ENCODE data around the gene CCT6A. TPM values are rescaled to one million over a fixed set of nuclear protein-coding genes. Genes with fewer than 3 reads are reported as not detected.

Gene CCT6A
- total RNA-seq, 1 experiment from 2014 or later = 257 TPM

DNA sequence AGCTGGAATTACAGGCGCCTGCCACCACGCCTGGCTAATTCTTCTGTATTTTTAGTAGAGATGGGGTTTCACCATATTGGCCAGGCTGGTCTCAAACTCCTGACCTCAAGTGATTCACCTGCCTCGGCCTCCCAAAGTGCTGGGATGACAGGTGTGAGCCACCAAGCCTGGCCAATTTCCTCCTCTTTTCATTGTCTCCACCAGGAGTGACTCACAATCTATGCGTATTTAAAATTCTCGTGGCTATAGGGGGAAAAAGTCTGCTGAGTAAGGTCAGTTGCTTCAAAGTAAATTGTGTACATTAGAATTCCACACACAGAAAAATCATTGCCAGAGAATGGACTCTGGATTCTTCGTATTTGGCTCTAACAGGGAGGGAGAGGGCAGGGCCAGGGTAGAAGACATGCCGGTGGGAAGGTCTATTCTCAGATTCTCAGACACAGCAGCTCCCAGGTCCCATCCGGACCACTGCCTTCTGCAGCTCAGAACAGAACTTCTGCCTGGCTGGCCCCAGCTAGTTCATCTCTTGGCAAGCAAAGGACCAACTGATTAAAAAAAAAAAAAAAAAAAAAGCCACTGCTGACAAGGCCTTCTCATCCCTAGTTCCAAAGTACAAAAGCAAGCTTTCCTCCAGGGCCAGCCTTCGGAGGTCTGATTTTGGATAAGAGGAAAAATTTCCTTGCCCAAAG is 22.5 kb upstream of the CCT6A start:
- H3K4me1 ChIP-seq (ENCODE audit: control insufficient read depth in 1 of 2, insufficient read depth in 2 of 2, low read length in 2 of 2) = peaks cover 0 to 10% of the 10 kb centered on the region in 2 experiments; a peak in 1 of 4 replicates
- no peak overlapping the region for H3K4me3 ChIP-seq (replicated peaks in 1 of 2; ENCODE audit: low read depth in 1 of 2, low read length in 2 of 2)
- no peaks in the 10 kb centered on the region for H3K27me3 ChIP-seq (ENCODE audit: insufficient read depth, low read length)
- ATAC-seq = no peak
- no peaks in the 10 kb centered on the region for H3K79me2 ChIP-seq (ENCODE audit: insufficient read depth, low read length)
- ChIA-PET RAD21 (ENCODE audit: low non-redundant PET in 1 of 2, low total read pairs in 2 of 2, uncharacterized antibody in 2 of 2, unreplicated experiment in 2 of 2) (no interaction called here), CTCF (no interaction called here), POLR2A (no interaction called here)
- H2AFZ ChIP-seq (ENCODE audit: low read depth, low read length, poor library complexity, severe bottlenecking) = no peak overlapping the region
- no peak for TF ChIP-seq YY1 (IDR thresholded peaks at IDR 0.05; ENCODE audit: extremely low read depth, insufficient replicate concordance, low read depth, low read length)
- TF ChIP-seq, protein P1, sequence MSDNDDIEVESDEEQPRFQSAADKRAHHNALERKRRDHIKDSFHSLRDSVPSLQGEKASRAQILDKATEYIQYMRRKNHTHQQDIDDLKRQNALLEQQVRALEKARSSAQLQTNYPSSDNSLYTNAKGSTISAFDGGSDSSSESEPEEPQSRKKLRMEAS (IDR thresholded peaks at IDR 0.05) = no peak
- no peak for TF ChIP-seq EZH2phosphoT487 (IDR thresholded peaks at IDR 0.05; ENCODE audit: borderline replicate concordance)
- no peak for TF ChIP-seq SIN3A (IDR thresholded peaks at IDR 0.05; ENCODE audit: low read depth)
- no peak for TF ChIP-seq POLR2AphosphoS5 (IDR thresholded peaks at IDR 0.05; ENCODE audit: low read depth, low read length)
- no peak for TF ChIP-seq TCF7L2 (IDR thresholded peaks at IDR 0.05; ENCODE audit: borderline replicate concordance, extremely low read depth, insufficient read depth, insufficient read length)
- no peak for TF ChIP-seq SP1 (IDR thresholded peaks at IDR 0.05; ENCODE audit: low read depth)
- no peak for TF ChIP-seq JUND (IDR thresholded peaks at IDR 0.05)
- TF ChIP-seq, protein P2, sequence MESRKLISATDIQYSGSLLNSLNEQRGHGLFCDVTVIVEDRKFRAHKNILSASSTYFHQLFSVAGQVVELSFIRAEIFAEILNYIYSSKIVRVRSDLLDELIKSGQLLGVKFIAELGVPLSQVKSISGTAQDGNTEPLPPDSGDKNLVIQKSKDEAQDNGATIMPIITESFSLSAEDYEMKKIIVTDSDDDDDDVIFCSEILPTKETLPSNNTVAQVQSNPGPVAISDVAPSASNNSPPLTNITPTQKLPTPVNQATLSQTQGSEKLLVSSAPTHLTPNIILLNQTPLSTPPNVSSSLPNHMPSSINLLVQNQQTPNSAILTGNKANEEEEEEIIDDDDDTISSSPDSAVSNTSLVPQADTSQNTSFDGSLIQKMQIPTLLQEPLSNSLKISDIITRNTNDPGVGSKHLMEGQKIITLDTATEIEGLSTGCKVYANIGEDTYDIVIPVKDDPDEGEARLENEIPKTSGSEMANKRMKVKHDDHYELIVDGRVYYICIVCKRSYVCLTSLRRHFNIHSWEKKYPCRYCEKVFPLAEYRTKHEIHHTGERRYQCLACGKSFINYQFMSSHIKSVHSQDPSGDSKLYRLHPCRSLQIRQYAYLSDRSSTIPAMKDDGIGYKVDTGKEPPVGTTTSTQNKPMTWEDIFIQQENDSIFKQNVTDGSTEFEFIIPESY (IDR thresholded peaks at IDR 0.05; ENCODE audit: extremely low read depth, insufficient replicate concordance, low read length) = no peak
- H3K4me2 ChIP-seq (ENCODE audit: low read length) = no peak overlapping the region
- H3K9me2 ChIP-seq (ENCODE audit: insufficient read depth) = no peaks in the 10 kb centered on the region
- H3K9ac ChIP-seq (ENCODE audit: low read length) = no peak overlapping the region
- intact Hi-C loops (cut with micrococcal nuclease) = no loop called here
- TSS peak; percentile 3 for BruUV-seq (replicated peaks)
- H3K27ac ChIP-seq (ENCODE audit: low read depth, low read length) = no peak overlapping the region
- DNase-seq (ENCODE audit: low read depth, low spot score) = no peak
- no peaks in the 10 kb centered on the region for H3K9me3 ChIP-seq (ENCODE audit: control insufficient read depth in 1 of 2, insufficient read depth in 1 of 2, low read depth in 1 of 2, low read length in 2 of 2)
- no peaks in the 10 kb centered on the region for H4K20me1 ChIP-seq (ENCODE audit: insufficient read depth)
- H3K36me3 ChIP-seq (ENCODE audit: control insufficient read depth in 1 of 2, insufficient read depth in 2 of 2, low read length in 2 of 2) = peaks cover 2 to 4% of the 10 kb centered on the region in 2 experiments; a peak in 3 of 4 replicates

Data from HCT116 (cell line).